ENCODE results near the gene FEN1. TPM values are rescaled to one million over a fixed set of nuclear protein-coding genes. Genes with fewer than 3 reads are reported as not detected.

Gene FEN1
- total RNA-seq, 4 donors from 2014 or later = 11.4 to 38.1 (median 23.5) TPM

DNA sequence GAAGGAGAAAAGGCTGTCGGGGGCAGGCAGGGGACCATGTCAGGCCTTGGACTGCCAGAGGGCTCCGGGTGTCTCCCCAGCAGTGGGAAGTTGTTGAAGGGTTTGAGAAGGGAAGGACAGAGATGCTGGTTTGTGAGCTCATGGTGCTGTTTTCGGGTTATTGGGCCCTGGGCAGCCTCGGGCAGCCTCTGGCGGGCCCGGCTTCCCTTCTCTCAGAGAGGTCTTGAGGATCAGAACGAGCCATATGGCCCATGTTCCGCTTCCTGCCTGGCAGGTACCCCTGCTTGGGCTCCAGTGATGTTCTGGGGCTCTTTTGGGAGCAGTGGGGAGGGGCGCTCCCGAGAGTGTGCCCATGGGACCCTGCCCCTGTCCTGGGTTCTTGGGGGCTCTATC lies 30.5 kb upstream of the FEN1 start:
- no peak for TF ChIP-seq POLR2A (IDR thresholded peaks at IDR 0.05)
- TF ChIP-seq, protein P1, sequence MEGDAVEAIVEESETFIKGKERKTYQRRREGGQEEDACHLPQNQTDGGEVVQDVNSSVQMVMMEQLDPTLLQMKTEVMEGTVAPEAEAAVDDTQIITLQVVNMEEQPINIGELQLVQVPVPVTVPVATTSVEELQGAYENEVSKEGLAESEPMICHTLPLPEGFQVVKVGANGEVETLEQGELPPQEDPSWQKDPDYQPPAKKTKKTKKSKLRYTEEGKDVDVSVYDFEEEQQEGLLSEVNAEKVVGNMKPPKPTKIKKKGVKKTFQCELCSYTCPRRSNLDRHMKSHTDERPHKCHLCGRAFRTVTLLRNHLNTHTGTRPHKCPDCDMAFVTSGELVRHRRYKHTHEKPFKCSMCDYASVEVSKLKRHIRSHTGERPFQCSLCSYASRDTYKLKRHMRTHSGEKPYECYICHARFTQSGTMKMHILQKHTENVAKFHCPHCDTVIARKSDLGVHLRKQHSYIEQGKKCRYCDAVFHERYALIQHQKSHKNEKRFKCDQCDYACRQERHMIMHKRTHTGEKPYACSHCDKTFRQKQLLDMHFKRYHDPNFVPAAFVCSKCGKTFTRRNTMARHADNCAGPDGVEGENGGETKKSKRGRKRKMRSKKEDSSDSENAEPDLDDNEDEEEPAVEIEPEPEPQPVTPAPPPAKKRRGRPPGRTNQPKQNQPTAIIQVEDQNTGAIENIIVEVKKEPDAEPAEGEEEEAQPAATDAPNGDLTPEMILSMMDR (IDR thresholded peaks at IDR 0.05) = no peak
- H3K36me3 ChIP-seq = no peaks in the 10 kb centered on the region
- intact Hi-C loops (cut with DNase I) = no loop called here
- H3K4me3 ChIP-seq = no peak overlapping the region
- H3K27ac ChIP-seq = no peak overlapping the region
- WGBS, 2 donors = 55 to 71% methylated on average over 3 to 7 of the region's 10 CpGs
- peaks cover 0 to 54% (median 0%) of the 10 kb centered on the region in 4 donors for H3K27me3 ChIP-seq
- H3K4me1 ChIP-seq = no peaks in the 10 kb centered on the region
- no peaks in the 10 kb centered on the region for H3K9me3 ChIP-seq
- DNase-seq = no peak

DNA sequence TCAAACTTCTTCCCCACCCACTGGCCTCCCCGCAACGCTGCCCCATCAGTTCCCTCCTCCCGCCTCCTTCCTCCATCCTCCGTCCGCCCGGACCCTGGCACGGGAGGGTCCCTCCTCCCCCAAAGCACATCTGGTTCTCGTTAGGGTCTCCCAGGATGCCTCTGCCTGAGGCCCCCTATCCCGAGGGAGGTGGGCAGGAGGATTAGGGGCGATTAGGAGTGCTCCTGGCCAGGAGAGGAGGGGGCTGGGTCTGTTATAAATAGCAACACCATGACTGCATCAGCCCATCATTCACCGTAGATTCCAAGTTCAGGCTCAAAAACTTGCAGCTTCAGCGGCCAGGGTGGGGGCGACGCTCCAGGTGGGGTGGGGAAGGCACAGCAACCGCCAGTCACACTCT lies 29.9 kb upstream of the FEN1 start:
- no peak for DNase-seq
- Histone ChIP-seq H3K36me3 (no peaks in the 10 kb centered on the region), H3K4me3 (no peak overlapping the region), H3K9me3 (no peaks in the 10 kb centered on the region), H3K27ac (no peak overlapping the region), H3K4me1 (no peaks in the 10 kb centered on the region), H3K27me3 (peaks cover 0 to 54% (median 0%) of the 10 kb centered on the region in 4 donors)
- intact Hi-C loops (cut with DNase I) = no loop called here
- WGBS, 2 donors = 20 to 48% methylated on average over 1 to 12 of the region's 15 CpGs
- TF ChIP-seq POLR2A (IDR thresholded peaks at IDR 0.05) = no peak
- TF ChIP-seq, protein P1 (IDR thresholded peaks at IDR 0.05) = no peak

DNA sequence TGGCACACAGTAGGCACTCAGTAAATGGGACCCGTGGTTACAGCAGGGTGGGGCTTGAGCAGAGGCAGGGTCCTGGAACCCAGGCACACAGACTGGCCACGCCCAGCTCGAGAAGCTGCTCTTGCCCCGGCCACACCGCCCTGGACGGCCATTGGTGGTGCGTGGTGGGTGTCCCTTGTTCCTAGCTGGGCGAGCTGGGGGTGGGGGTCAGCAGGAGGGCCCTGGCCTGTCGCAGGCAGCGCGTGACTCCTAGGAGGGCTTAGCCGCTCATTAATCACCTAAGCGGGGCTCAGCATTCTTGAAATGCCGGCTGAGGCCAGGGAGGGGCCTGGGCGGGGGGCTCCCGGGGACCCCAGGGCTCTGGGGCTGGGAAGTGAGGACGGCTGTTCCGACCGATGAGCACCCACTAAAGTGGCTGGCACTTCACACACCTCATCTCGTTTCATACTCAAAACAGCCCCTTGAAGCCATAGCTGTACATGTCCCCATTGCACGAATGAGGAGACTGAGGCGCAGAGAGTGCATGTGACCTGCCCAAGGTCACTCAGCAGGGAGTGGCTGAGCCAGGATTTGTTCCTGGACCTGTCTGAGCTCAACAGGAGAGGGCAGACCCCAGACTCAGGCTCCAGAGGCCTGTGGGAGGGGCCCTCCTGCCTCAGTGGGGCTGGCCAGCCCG lies 28.6 kb upstream of the FEN1 start:
- DNase-seq = no peak
- H3K4me1 ChIP-seq = no peaks in the 10 kb centered on the region
- 60 to 62% methylated on average over 9 to 12 of the region's 23 CpGs for WGBS, 2 donors
- H3K4me3 ChIP-seq = no peak overlapping the region
- no peak for TF ChIP-seq POLR2A (IDR thresholded peaks at IDR 0.05)
- TF ChIP-seq, protein P1 (IDR thresholded peaks at IDR 0.05) = no peak
- H3K27me3 ChIP-seq = peaks cover 0 to 55% (median 0%) of the 10 kb centered on the region in 4 donors
- H3K36me3 ChIP-seq = no peaks in the 10 kb centered on the region
- intact Hi-C loops (cut with DNase I) = no loop called here
- H3K27ac ChIP-seq = no peak overlapping the region
- no peaks in the 10 kb centered on the region for H3K9me3 ChIP-seq

DNA sequence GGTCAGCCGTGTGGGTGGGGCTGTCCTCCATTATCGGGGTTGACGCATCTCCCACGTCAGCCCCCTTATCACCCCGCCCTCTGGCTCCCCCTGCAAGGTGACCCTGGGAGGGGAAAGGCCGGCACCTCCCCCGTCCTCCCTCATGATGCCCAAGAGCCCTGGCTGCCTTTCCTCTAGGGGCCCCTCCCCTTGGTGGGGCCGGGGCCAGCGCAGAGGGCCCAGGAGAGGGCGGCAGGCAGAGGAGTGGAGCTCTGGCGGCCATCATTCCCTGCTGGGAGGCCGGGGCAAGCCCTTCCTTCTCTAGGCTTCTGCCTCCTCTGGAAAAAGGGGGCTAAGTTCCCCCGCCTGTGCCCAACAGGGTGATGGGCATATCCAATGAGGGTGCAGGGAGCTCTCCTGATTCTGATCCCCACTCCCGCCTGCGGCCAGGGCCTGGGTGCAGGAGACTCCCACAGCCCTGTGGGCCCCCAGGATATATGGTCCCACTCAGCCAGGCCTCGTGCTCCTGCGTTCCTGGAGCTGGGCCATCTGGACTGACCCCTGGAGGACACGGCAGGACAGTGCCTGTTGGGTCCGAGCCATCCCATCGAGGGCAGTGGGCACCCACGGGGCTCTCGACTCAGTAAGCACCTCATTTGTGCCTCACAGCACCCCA lies 28.0 kb upstream of the FEN1 start:
- Histone ChIP-seq H3K27ac (no peak overlapping the region), H3K27me3 (peaks cover 0 to 62% (median 0%) of the 10 kb centered on the region in 4 donors), H3K9me3 (no peaks in the 10 kb centered on the region), H3K4me3 (no peak overlapping the region), H3K4me1 (no peaks in the 10 kb centered on the region), H3K36me3 (no peaks in the 10 kb centered on the region)
- intact Hi-C loops (cut with DNase I) = no loop called here
- WGBS, 2 donors = 28% methylated on average over 4 of the region's 22 CpGs; no CpG with 5 or more reads in 1 of the 2 donors
- no peak for DNase-seq
- TF ChIP-seq, protein P1 (IDR thresholded peaks at IDR 0.05) = no peak
- no peak for TF ChIP-seq POLR2A (IDR thresholded peaks at IDR 0.05)

DNA sequence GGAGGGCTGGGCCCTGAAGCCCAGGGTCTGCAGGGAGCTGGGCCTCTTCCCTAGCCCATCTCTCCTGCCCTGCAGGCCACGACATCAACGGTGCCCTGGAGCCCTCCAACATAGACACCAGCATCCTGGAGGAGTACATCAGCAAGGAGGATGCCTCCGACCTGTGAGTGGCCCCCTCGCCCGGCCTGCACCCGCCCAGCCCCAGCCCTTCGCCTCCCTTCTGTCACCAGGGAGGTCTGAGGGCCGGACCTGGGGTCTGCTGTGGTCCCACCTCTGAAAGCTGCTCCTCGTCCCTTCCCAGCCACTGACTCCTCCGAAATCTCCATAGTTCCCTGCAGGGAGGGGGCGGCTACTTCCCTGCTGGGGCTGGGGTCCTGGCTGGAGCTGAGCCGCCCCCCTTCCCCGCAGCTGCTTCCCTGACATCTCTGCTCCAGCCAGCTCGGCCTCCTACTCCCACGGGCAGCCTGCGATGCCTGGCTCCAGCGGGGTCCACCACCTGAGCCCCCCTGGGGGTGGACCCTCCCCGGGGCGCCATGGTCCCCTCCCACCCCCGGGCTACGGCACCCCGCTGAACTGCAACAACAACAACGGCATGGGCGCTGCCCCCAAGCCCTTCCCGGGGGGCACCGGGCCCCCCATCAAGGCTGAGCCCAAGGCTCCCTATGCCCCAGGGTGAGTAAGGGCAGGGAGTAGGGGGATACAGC lies 27.0 kb upstream of the FEN1 start:
- H3K4me3 ChIP-seq = no peak overlapping the region
- no peak overlapping the region for H3K27ac ChIP-seq
- intact Hi-C loops (cut with DNase I) = no loop called here
- TF ChIP-seq, protein P1 (IDR thresholded peaks at IDR 0.05) = no peak
- TF ChIP-seq POLR2A (IDR thresholded peaks at IDR 0.05) = no peak
- no peak for DNase-seq
- 84 to 87% methylated on average over 6 to 8 of the region's 26 CpGs for WGBS, 2 donors
- peaks cover 0 to 56% (median 0%) of the 10 kb centered on the region in 4 donors for H3K27me3 ChIP-seq
- H3K4me1 ChIP-seq = no peaks in the 10 kb centered on the region
- H3K36me3 ChIP-seq = no peaks in the 10 kb centered on the region
- H3K9me3 ChIP-seq = no peaks in the 10 kb centered on the region
